Measurements from ENCODE around the gene ADSS1.

The ADSS1 gene

GRCh38 chr14:104770851-104771272, 46.8 kb downstream of the ADSS1 start:
- DNase-seq: no peak

DNA sequence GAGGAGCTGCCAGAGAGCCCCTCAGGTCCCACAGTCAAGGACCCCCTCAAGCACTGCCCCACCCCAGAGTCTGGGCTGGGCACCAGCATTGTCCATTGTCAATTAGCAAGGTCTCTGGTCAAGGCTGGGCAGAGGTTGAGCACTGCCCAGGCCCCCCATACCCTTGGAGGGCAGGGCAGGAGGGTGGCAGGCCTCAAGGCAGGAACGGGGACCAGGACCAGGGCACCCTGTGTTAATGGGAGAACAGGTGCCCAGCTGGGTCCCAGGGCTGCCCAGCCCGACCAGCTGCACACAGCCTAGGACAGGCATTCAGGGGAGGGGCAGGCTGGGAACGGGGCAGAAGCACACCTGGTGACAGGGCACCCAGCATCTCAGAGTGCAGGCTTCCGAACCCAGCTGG, 47.3 kb downstream of the ADSS1 start:
- DNase-seq: no peak

GRCh38 chr14:104771918-104772706, 48.1 kb downstream of the ADSS1 start:
- no peak for DNase-seq

DNA sequence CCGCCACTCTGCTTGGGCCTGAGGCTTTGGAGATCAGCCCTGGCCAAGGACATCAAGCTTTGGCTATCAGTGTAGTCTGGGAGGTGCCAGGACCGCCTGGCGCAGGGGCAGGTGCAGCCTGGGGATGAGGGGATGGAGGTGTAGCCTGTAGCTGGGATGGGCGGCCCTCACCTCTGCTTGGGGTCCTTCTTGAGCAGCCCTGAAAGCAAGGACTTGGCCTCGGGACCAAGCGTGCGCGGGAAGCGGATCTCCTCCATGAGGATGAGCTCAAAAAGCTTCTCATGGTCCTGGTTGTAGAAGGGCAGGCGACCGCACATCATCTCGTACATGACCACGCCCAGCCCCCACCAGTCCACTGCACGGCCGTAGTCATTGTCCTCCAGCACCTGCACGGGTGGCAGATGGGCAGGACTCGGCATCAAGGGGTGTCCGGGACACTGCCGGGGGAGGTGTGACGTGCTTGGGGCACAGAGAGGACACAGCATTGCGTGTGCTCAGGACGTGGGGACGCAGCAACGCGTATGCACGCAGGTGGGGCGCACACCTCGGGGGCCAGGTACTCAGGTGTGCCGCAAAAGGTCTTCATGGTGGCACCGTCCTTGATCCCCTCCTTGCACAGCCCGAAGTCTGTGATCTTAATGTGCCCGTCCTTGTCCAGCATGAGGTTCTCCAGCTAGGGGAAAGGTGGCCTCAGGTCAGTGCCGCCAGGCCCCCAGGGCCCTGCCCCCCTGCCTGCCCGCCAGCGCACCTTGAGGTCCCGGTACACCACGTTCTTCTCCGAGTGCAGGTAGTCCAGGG, 48.9 kb downstream of the ADSS1 start:
- no peak for DNase-seq

- DNase-seq: no peak
Observed at GRCh38 chr14:104773505-104774452, 49.8 kb downstream of the ADSS1 start.

- no peak for DNase-seq
Observed at GRCh38 chr14:104774453-104775072, 50.5 kb downstream of the ADSS1 start.

DNA sequence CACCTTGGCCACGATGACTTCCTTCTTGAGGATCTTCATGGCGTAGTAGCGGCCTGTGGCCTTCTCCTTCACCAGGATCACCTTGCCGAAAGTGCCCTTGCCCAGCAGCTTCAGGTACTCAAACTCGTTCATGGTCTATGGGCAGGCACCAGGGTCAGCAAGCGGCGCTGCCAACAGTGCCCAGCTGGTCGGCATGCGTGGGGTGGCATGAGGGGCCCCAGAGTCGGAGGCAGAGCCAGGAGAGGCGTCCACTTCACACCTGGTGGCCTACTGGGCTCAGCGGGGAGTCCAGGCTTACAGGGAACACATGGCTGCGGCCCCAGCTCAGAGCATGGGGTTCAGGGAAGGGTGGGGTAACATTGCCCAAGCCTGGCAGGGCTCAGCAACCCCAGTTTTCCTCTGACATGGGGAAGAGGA, 51.1 kb downstream of the ADSS1 start:
- no peak for DNase-seq

- DNase-seq: no peak
Observed at GRCh38 chr14:104776481-104776880, 52.5 kb downstream of the ADSS1 start.

DNA sequence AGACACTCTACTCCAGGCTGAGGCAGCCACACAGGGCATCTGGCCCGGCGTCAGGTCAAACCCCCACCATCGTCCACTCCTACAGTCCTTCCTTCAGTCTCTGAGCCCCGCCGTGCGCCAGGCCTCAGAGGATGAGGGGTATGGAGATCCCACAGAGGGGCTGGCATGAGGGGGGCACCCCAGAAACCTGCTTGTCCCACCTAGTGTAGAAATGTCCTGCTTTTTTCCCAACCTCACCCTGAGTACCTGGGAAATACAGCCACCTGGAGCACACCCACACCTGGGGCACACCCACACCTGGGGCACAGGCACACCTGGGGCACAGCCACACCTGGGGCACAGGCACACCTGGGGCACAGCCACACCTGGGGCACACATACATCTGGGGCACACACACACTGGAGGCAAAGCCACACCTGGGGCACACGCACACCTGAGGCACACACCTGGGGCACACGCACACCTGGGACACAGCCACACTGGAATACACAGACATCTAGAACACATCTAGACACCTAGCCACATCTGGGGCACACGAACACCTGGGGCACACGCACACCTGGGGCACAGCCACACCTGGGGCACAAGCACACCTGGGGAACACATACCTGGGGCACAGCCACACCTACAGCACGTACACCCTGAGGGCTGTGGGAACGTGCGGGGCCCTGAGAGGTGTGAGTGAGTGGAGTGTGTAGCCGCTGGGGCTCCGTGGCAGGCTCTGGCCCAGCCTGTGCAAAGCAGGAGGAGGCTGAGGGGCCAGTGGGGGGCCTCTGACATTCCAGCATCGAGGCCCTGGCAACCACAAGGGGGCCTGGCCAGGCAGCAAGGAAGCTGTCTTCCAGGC, 53.2 kb downstream of the ADSS1 start:
- no peak for DNase-seq

GRCh38 chr14:104777808-104778249, 53.8 kb downstream of the ADSS1 start:
- no peak for DNase-seq

GRCh38 chr14:104778694-104779331, 54.8 kb downstream of the ADSS1 start:
- DNase-seq: no peak

DNA sequence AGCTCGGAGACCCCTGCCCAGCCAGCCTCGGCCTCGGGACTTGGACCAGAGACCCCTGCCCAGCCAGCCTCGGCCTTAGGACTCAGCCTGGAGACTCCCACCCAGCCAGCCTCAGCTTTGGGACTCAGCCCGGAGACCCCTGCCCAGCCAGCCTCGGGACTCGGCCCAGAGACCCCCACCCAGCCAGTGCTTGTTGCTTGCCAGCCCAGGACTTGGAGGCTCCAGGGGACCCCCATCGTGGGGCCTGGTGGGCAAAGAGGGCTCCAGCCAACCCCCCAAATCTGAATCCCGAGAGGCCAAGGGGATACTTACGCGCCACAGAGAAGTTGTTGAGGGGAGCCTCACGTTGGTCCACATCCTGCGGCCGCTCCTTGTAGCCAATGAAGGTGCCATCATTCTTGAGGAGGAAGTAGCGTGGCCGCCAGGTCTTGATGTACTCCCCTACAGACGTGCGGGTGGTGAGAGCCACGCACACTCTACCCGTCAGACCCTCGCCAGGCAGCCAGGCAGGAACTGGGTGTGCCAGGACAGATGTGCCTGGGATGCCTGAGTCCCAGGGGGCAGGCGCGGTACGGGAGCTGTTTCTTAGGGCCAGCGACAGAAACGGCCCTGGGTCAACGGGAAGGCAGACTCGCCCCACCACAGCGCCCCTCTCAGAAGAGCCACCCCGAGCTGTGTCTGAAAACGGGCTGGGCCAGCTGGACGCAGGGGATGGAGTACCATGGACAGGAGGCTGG, 55.9 kb downstream of the ADSS1 start:
- no peak for DNase-seq

GRCh38 chr14:104780513-104781030, 56.5 kb downstream of the ADSS1 start:
- DNase-seq: no peak

DNA sequence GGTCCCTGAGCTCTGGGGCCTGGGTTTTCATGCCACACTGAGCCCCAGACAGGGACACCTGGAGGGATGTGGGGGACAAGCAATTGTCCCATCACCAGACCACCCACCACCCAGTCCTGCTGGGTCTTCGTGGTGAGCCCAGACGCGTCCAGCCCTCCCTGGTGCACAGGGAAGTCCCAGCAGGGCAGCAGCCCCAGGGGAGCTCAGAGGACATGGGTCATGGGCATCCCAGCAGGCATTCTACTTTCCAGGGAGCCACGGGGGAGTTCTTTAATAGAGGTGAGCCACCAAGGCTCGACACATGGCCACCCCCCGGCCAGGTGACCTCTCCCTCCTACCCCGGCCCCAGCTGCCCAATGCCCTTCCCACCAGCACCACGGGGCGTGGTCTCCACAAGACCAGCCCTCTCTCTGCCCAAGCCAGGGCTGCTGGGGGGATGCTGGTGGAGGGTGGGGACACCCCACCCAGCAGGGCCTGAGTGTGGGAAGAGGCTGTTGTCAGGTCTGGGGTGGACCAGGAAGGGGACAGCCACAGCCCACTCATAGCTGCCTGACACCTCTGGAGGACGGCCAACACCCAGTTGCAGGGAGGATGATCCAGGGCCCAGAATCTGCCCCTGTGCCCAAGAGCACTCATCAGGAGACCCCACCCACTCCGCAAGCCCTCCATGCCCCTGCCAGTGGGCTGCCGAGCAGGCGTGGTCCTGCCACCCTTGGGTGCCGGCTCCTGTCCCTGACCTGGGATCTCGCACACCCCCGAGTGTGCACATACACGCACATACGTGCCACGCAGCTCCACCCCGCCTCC, 57.4 kb downstream of the ADSS1 start:
- no peak for DNase-seq

DNA sequence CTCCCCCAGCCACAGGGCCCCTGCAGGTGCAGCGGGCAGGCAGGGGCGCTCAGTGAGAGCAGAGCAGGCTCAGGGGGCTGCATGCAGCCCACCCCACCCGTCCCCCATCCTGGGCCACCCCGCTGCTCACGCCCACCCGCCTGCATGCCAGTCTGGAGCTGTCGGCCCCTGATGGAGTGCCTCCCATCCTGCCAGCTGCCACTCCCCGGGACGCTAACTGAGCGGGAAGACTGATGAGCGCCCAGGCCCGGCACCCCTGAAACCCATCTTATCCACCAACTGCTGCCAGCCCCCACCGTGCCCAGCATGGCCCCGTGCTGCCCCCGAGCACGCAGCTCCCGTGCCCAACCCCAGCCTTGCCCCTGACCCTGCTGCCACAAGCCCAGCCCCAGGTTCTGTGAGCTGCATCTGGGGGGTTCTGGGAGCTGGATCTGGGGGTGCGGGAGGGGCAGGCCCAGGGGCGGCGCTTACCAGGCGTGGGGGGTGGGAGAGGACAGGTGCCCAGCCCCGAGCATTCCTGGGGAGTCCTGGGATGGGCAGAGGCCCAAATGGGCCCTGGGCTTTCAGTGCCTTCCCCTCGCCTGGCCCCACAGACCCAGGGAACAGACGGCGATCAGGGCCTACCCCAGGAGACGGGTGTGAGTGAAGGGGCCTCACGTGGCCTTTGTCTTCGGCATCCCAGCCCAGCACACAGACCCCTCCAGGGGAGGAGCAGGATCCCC, 58.2 kb downstream of the ADSS1 start:
- DNase-seq: no peak

DNA sequence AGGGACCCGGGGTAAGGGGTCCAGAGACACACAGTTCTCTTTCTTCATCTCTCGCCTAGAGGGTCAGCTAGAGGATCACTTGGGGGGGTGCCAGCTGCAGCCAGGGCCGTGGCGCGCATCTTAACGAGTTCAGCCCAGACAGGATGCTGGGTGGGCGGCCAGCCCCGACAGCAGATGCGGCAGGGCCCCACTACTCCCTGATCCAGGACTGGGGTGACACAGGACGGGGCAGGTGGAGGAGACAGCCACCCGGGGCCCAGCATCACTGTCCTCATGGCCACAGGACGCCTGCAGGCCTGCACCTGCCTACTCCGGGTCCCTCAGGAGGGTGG, 58.7 kb downstream of the ADSS1 start:
- no peak for DNase-seq

DNA sequence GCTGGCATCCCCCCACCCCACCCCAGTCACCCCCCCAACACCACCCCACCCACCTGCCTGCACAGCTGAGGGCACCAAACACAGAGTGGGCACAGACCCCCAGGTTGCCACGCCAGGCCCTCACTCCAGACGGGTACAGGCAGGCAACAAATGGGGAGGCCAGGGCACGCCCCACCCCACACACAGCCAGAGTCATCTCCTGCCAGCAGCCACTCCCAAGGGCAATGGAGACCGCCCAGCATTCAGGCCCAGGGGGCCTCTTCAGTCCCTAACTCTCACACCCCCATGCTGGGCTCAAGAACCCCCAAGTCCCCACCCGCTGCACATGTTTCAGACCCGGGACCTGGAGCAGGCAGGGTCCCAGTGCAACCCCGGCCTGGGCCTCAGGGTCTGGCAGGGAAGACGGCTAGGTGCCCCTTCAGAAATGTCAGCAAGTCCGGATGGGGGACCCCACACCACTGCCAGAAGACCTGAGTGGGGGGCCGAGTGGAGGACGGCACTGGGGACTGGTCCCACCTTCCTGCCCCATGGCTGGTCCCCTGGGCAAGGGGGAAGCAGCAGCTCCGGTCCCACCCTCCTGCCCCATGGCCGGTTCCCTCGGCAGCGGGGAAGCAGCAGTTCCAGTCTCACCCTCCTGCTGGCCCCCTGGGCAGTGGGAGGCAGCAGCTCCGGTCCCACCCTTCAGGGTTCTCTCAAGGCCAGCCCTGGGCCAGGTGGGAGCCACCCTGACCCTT, 59.6 kb downstream of the ADSS1 start:
- DNase-seq: no peak

DNA sequence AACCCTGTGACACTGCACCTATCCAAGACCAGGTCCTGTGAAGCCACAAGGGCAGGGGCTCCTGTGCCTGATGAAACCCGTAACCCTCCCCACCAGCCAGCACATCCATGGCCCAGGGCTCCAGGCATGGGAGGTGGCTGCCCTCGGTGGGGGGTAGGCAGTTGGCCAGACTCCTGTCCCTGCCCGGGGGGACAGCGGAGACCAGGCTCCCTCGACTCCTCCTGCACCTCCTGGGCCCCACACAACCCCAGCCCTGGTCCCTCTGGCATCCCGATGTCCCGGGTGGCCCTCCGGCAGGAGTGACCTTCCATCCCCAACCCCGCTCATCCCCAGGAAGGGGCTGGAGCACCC, 60.2 kb downstream of the ADSS1 start:
- DNase-seq: no peak
